Mesenchymal stem cell (in vitro differentiated cells and primary cell): ENCODE data around the gene GPBAR1.

Source experiments
- DNase-seq: peaks from one replicate; pipeline ENCODE4 v3.0.0-alpha.2; 2013
- H2AFZ ChIP-seq: one replicate; pipeline ENCODE4 v1.6.1; 2013; ENCODE audit warnings: low read depth, mild to moderate bottlenecking, control low read depth, inconsistent platforms, low read length, moderate library complexity
- H2AK5ac ChIP-seq: 2 replicates; pipeline ENCODE4 v1.6.1; 2013; ENCODE audit warnings: low read length, moderate library complexity, mild to moderate bottlenecking, inconsistent platforms; ENCODE audit not compliant: severe bottlenecking
- H2BK120ac ChIP-seq: one replicate; pipeline ENCODE4 v1.6.1; 2013; ENCODE audit warnings: low read depth, mild to moderate bottlenecking, inconsistent platforms, low read length, moderate library complexity
- H2BK12ac ChIP-seq, 2 experiments: one replicate each; pipeline ENCODE4 v1.6.1; 2013; ENCODE audit warnings: inconsistent platforms in 2 of 2, low read length in 2 of 2, mild to moderate bottlenecking in 2 of 2, moderate library complexity in 2 of 2, control low read depth in 1 of 2
- H2BK15ac ChIP-seq: one replicate; pipeline ENCODE4 v1.6.1; 2013; ENCODE audit warnings: mild to moderate bottlenecking, low read depth, inconsistent platforms; ENCODE audit not compliant: poor library complexity, severe bottlenecking
- H2BK5ac ChIP-seq: 2 replicates; pipeline ENCODE4 v1.6.1; 2013; ENCODE audit warnings: low read depth, mild to moderate bottlenecking, low read length, control low read depth, inconsistent platforms; ENCODE audit not compliant: poor library complexity, severe bottlenecking
- H3K14ac ChIP-seq, 2 experiments: one replicate each; pipeline ENCODE4 v1.6.1; 2013; ENCODE audit warnings: inconsistent platforms in 2 of 2, low read length in 2 of 2, control low read depth in 1 of 2, mild to moderate bottlenecking in 1 of 2, moderate library complexity in 1 of 2
- H3K18ac ChIP-seq, 2 experiments: one replicate each; pipeline ENCODE4 v1.6.1; 2013; ENCODE audit warnings: inconsistent platforms in 2 of 2, low read length in 2 of 2, control low read depth in 1 of 2, low read depth in 1 of 2, mild to moderate bottlenecking in 1 of 2
- H3K23ac ChIP-seq, 2 experiments: one replicate each; pipeline ENCODE4 v1.6.1; 2013; ENCODE audit warnings: inconsistent platforms in 2 of 2, low read length in 2 of 2, mild to moderate bottlenecking in 2 of 2, moderate library complexity in 2 of 2, control low read depth in 1 of 2
- H3K27ac ChIP-seq: 2 replicates; pipeline ENCODE4 v1.5.1; 2013; ENCODE audit warnings: mild to moderate bottlenecking, moderate library complexity, low read length, control low read depth, inconsistent platforms; ENCODE audit not compliant: poor library complexity, severe bottlenecking
- H3K27me3 ChIP-seq, 2 experiments: 2 replicates each; pipeline versions ENCODE4 v1.6.1 to v1.7.0; 2013; ENCODE audit warnings: low read length in 2 of 2, mild to moderate bottlenecking in 2 of 2, moderate library complexity in 2 of 2, control low read depth in 1 of 2, inconsistent platforms in 1 of 2; ENCODE audit not compliant: control insufficient read depth in 1 of 2, insufficient read depth in 1 of 2
- H3K36me3 ChIP-seq, 2 experiments: 2 replicates each; pipeline versions ENCODE4 v1.6.1 to v1.7.0; 2013; ENCODE audit warnings: low read length in 2 of 2, control low read depth in 1 of 2, inconsistent platforms in 1 of 2, low read depth in 1 of 2, mild to moderate bottlenecking in 1 of 2; ENCODE audit not compliant: insufficient read depth in 2 of 2, control insufficient read depth in 1 of 2
- H3K4ac ChIP-seq, 2 experiments: one replicate each; pipeline ENCODE4 v1.6.1; 2013; ENCODE audit warnings: inconsistent platforms in 2 of 2, low read length in 2 of 2, mild to moderate bottlenecking in 2 of 2, moderate library complexity in 2 of 2, control low read depth in 1 of 2, low read depth in 1 of 2
- H3K4me1 ChIP-seq: 2 replicates; pipeline ENCODE4 v1.6.1; 2013; ENCODE audit warnings: low read depth, low read length, control low read depth; ENCODE audit not compliant: control insufficient read depth, insufficient read depth
- H3K4me2 ChIP-seq: 2 replicates; pipeline ENCODE4 v1.6.1; 2013; ENCODE audit warnings: low read length, mild to moderate bottlenecking, inconsistent platforms; ENCODE audit not compliant: poor library complexity, severe bottlenecking
- H3K4me3 ChIP-seq, 2 experiments: 2 replicates each; pipeline versions ENCODE4 v1.5.1 to v1.7.0; 2013; ENCODE audit warnings: low read length in 2 of 2, mild to moderate bottlenecking in 2 of 2, control low read depth in 1 of 2, low read depth in 1 of 2; ENCODE audit not compliant: insufficient read depth in 1 of 2
- H3K79me1 ChIP-seq: replicated peaks from 2 replicates; pipeline ENCODE4 v1.6.1; 2013; ENCODE audit warnings: mild to moderate bottlenecking, control low read depth, low read length, inconsistent platforms; ENCODE audit not compliant: poor library complexity, severe bottlenecking
- H3K9ac ChIP-seq: 2 replicates; pipeline ENCODE4 v1.7.0; 2013; ENCODE audit warnings: mild to moderate bottlenecking, low read length, moderate library complexity
- H3K9me3 ChIP-seq: 2 replicates; pipeline ENCODE4 v1.7.0; 2013; ENCODE audit warnings: mild to moderate bottlenecking, low read length; ENCODE audit not compliant: control insufficient read depth
- H4K8ac ChIP-seq: one replicate; pipeline ENCODE4 v1.6.1; 2013; ENCODE audit warnings: inconsistent platforms, mild to moderate bottlenecking, low read length, moderate library complexity
- H4K91ac ChIP-seq: one replicate; pipeline ENCODE4 v1.6.1; 2013; ENCODE audit warnings: mild to moderate bottlenecking, low read length, inconsistent platforms
- WGBS: methylation state at CpG from one replicate; pipeline ENCODE4 v1.1.7; 2013; ENCODE audit warnings: mixed read lengths; 5-methylcytosine and 5-hydroxymethylcytosine counted together

GPBAR1 gene

DNA sequence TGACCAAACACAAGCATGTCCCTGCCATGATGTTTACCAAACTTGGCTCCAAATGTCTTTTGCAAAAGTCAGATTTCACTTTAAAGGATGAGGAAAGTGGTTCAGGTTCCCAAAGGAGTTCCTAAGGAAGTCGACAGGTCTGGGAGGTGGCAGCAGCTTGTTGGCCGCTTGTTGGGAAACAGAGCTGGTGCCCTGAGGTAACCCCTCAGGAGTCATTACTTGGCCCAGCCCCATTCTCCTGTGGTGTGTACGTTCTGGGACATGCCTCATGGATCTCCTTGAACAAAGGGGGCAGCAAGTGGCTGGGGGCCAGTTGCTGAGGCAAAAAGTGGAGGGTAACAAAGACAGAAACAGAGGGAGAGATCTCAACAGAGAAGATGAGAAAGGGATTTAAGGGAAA, 20.6 kb downstream of the GPBAR1 start:
- Histone ChIP-seq H3K9ac (peak overlapping the region; percentile 93), H3K4me1 (peaks cover 44% of the 10 kb centered on the region), H3K79me1 (peaks cover 47% of the 10 kb centered on the region), H3K14ac (no peak overlapping the region), H3K23ac (no peak overlapping the region), H3K27ac (no peak overlapping the region), H4K8ac (no peak overlapping the region), H2BK5ac (no peak overlapping the region), H3K4me3 (no peak overlapping the region), H2AFZ (no peak overlapping the region), H3K36me3 (peaks cover 52 to 67% of the 10 kb centered on the region in 2 experiments), H2BK12ac (no peak overlapping the region), H4K91ac (no peak overlapping the region), H3K4ac (no peak overlapping the region), H3K18ac (no peak overlapping the region), H3K4me2 (no peak overlapping the region), H2BK120ac (no peak overlapping the region), H2BK15ac (no peak overlapping the region), H3K9me3 (no peaks in the 10 kb centered on the region), H2AK5ac (no peak overlapping the region), H3K27me3 (no peaks in the 10 kb centered on the region)
- DNase-seq = no peak
- WGBS = 89% methylated on average over 3 of the region's 3 CpGs

- Histone ChIP-seq H3K23ac (peak overlapping the region in 1 of 2 experiments; percentile 23), H3K18ac (peak overlapping the region in 1 of 2 experiments; percentile 28), H3K79me1 (peaks cover 38% of the 10 kb centered on the region), H3K27me3 (no peaks in the 10 kb centered on the region), H3K4me3 (no peak overlapping the region), H2BK12ac (peak overlapping the region in 1 of 2 experiments; percentile 40), H3K4me1 (peaks cover 49% of the 10 kb centered on the region), H2BK5ac (no peak overlapping the region), H3K4me2 (no peak overlapping the region), H3K36me3 (peaks cover 43 to 58% of the 10 kb centered on the region in 2 experiments), H3K4ac (no peak overlapping the region), H2AFZ (no peak overlapping the region), H3K27ac (peak overlapping the region; percentile 87), H3K9me3 (no peaks in the 10 kb centered on the region), H3K14ac (no peak overlapping the region), H4K8ac (peak overlapping the region; percentile 38), H4K91ac (peak overlapping the region; percentile 48), H3K9ac (peak overlapping the region; percentile 93), H2AK5ac (peak overlapping the region; percentile 76), H2BK15ac (no peak overlapping the region), H2BK120ac (peak overlapping the region; percentile 23)
- DNase-seq = peak; percentile 60
- WGBS = 75% methylated on average over 14 of the region's 17 CpGs
These were observed 21.6 kb downstream of the GPBAR1 start for GRCh38 chr2:218282173-218282991.

DNA sequence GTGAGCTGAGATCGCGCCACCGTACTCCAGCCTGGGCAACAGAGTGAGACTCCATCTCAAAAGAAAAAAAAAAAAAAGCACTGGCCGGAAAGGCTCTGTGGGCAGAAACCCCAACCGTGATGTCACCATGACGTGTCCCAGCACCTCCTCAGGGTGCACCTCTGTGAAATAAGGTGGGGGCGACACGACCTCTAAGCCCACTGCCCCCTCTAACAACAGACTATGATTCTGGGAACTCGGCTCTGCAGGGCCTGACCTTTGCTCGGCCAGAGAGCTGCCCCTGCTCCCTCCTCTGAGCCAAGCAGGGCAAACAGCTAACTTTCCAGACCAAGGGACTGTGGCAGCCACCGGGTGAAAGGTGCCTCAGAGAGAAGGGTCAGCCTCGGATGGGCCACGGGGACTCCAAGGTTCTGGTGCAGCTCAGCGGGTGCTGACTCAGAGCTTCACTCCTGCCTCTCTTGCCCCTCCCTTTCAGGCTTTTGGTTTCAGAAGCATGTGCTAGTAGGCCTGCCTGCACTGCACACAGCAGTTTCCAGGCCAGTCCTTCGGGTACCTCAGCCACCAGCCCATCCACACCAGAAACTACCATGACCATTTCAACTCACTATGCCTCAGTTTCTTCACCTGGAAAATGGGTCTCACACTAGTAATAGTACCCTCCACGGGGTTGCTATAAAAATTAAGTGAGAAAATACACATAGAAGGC, 23.4 kb downstream of the GPBAR1 start:
- DNase-seq = peak; percentile 88
- peaks cover 24 to 40% of the 10 kb centered on the region in 2 experiments for H3K36me3 ChIP-seq
- H3K4me1 ChIP-seq = peaks cover 51% of the 10 kb centered on the region
- peak overlapping the region; percentile 40 for H2BK5ac ChIP-seq
- H2BK15ac ChIP-seq = no peak overlapping the region
- peaks cover 25% of the 10 kb centered on the region for H3K79me1 ChIP-seq
- H3K4ac ChIP-seq = peak overlapping the region; percentile 6 to 89
- peak overlapping the region; percentile 74 for H2BK120ac ChIP-seq
- H3K9me3 ChIP-seq = no peaks in the 10 kb centered on the region
- H4K8ac ChIP-seq = peak overlapping the region; percentile 54
- peak overlapping the region; percentile 93 for H3K9ac ChIP-seq
- no peak overlapping the region for H2AFZ ChIP-seq
- H3K18ac ChIP-seq = peak overlapping the region; percentile 59 to 64
- peak overlapping the region; percentile 88 for H2AK5ac ChIP-seq
- H3K27me3 ChIP-seq = no peaks in the 10 kb centered on the region
- H3K14ac ChIP-seq = peak overlapping the region in 1 of 2 experiments; percentile 58
- H3K23ac ChIP-seq = peak overlapping the region in 1 of 2 experiments; percentile 36
- H4K91ac ChIP-seq = peak overlapping the region; percentile 64
- H3K4me2 ChIP-seq = peak overlapping the region; percentile 56
- peak overlapping the region; percentile 55 to 65 for H2BK12ac ChIP-seq
- peak overlapping the region; percentile 69 for H3K27ac ChIP-seq
- WGBS = 59% methylated on average over 16 of the region's 16 CpGs
- peak overlapping the region in 1 of 2 experiments; percentile 61 for H3K4me3 ChIP-seq

- peak overlapping the region; percentile 74 for H2BK5ac ChIP-seq
- peaks cover 11 to 27% of the 10 kb centered on the region in 2 experiments for H3K36me3 ChIP-seq
- H3K4ac ChIP-seq = peak overlapping the region; percentile 29 to 46
- H3K23ac ChIP-seq = no peak overlapping the region
- peak overlapping the region in 1 of 2 experiments; percentile 84 for H3K4me3 ChIP-seq
- 86% methylated on average over 6 of the region's 6 CpGs for WGBS
- no peak overlapping the region for H3K4me2 ChIP-seq
- no peaks in the 10 kb centered on the region for H3K9me3 ChIP-seq
- no peak overlapping the region for H3K14ac ChIP-seq
- H2AFZ ChIP-seq = no peak overlapping the region
- H3K18ac ChIP-seq = peak overlapping the region; percentile 37 to 51
- peaks cover 17% of the 10 kb centered on the region for H3K79me1 ChIP-seq
- H3K9ac ChIP-seq = peak overlapping the region; percentile 93
- peak overlapping the region; percentile 40 for H2AK5ac ChIP-seq
- H3K27ac ChIP-seq = peak overlapping the region; percentile 97
- H4K91ac ChIP-seq = peak overlapping the region; percentile 73
- peak overlapping the region; percentile 87 for H2BK120ac ChIP-seq
- DNase-seq = no peak
- H4K8ac ChIP-seq = peak overlapping the region; percentile 45
- H3K27me3 ChIP-seq = no peaks in the 10 kb centered on the region
- peaks cover 58% of the 10 kb centered on the region for H3K4me1 ChIP-seq
- H2BK15ac ChIP-seq = peak overlapping the region; percentile 97
- H2BK12ac ChIP-seq = peak overlapping the region; percentile 27 to 75
These were observed 24.8 kb downstream of the GPBAR1 start for GRCh38 chr2:218285604-218286003.
